B cell (primary cell): Measurements from ENCODE around the gene TPO. TPM values are rescaled to one million over a fixed set of nuclear protein-coding genes. Genes with fewer than 3 reads are reported as not detected.

Experiments used
- ATAC-seq: fragments of 200-7000 bp; cut with Tn5 transposase; one replicate; pipeline ENCODE4 v1.10.0; 2021; ENCODE audit warnings: low read depth, mild to moderate bottlenecking, moderate number of reproducible peaks, moderate library complexity
- CTCF ChIA-PET: fragments of 350-600 bp; sonication (Branson Sonifier 250); formaldehyde crosslinking; loops from one replicate; lab custom pipeline; 2021; ENCODE audit warnings: antibody characterized with exemption, inconsistent platforms; lab: Charles Lee
- POLR2A ChIA-PET: fragments of 350-600 bp; sonication (Branson Sonifier 250); formaldehyde crosslinking; loops from one replicate; lab custom pipeline; 2021; ENCODE audit warnings: antibody characterized with exemption; lab: Charles Lee
- DNase-seq: peaks from one replicate; pipeline ENCODE4 v3.0.0; 2013
- H2AFZ ChIP-seq: 2 replicates; pipeline ENCODE4 v1.6.1; 2012; ENCODE audit warnings: mild to moderate bottlenecking, low read depth, low read length; ENCODE audit not compliant: insufficient read depth, poor library complexity, severe bottlenecking
- H3K27ac ChIP-seq, 2 donors: 1 replicate in 1 of 2; 2 replicates in 1 of 2; pipeline ENCODE4 v1.5.1; 2012 to 2013; ENCODE audit warnings: low read length in 2 of 2, mild to moderate bottlenecking in 2 of 2, moderate library complexity in 1 of 2
- H3K27me3 ChIP-seq, 4 experiments: fragments of 200-600 bp in 1 of 4; sonication (generic) in 1 of 4; replicated peaks in 1 of 4; 1 replicate in 2 of 4; 2 replicates in 2 of 4; pipeline versions ENCODE4 v1.6.1 to v1.7.0; 2013 to 2016; ENCODE audit warnings: low read length in 3 of 4, mild to moderate bottlenecking in 2 of 4, mixed read lengths in 1 of 4, moderate library complexity in 1 of 4; ENCODE audit not compliant: insufficient read depth in 4 of 4, control insufficient read depth in 3 of 4; ENCODE audit errors: control extremely low read depth in 1 of 4
- H3K36me3 ChIP-seq, 2 experiments: replicated peaks in 1 of 2; 1 replicate in 1 of 2; 2 replicates in 1 of 2; pipeline versions ENCODE4 v1.6.1 to v1.7.1; 2013; ENCODE audit warnings: low read length in 1 of 2; ENCODE audit not compliant: insufficient read depth in 2 of 2, control insufficient read depth in 1 of 2; ENCODE audit errors: control extremely low read depth in 1 of 2, extremely low read depth in 1 of 2
- H3K4me1 ChIP-seq, 2 donors: fragments of 200-600 bp in 1 of 2; sonication (generic) in 1 of 2; 1 replicate in 1 of 2; 2 replicates in 1 of 2; pipeline versions ENCODE4 v1.5.1 to v1.6.1; 2013 to 2017; ENCODE audit warnings: low read length in 2 of 2; ENCODE audit not compliant: control insufficient read depth in 2 of 2, insufficient read depth in 2 of 2
- H3K4me2 ChIP-seq: replicated peaks from 2 replicates; pipeline ENCODE3; 2012; ENCODE audit warnings: mild to moderate bottlenecking, low read depth, low read length; ENCODE audit not compliant: poor library complexity, severe bottlenecking
- H3K4me3 ChIP-seq, 5 experiments: fragments of 200-600 bp in 1 of 5; sonication (generic) in 1 of 5; 1 replicate in 3 of 5; 2 replicates in 2 of 5; pipeline versions ENCODE4 v1.5.1 to v1.7.0; 2011 to 2016; ENCODE audit warnings: low read length in 4 of 5, mild to moderate bottlenecking in 4 of 5, low read depth in 2 of 5, control low read depth in 1 of 5, moderate library complexity in 1 of 5; ENCODE audit not compliant: insufficient read depth in 1 of 5; ENCODE audit errors: control extremely low read depth in 1 of 5, extremely low read depth in 1 of 5
- H3K79me2 ChIP-seq: fragments of 200-600 bp; sonication (generic); one replicate; pipeline ENCODE4 v1.6.0; 2016; ENCODE audit warnings: low read length; ENCODE audit not compliant: control insufficient read depth, insufficient read depth
- H3K9ac ChIP-seq: fragments of 200-600 bp; sonication (generic); 2 replicates; pipeline ENCODE4 v1.6.1; 2017; ENCODE audit warnings: mild to moderate bottlenecking, low read length, moderate library complexity
- H3K9me3 ChIP-seq, 3 donors: one replicate each; pipeline versions ENCODE4 v1.6.1 to v1.7.1; 2013; ENCODE audit warnings: low read length in 2 of 3; ENCODE audit not compliant: control insufficient read depth in 2 of 3, insufficient read depth in 1 of 3; ENCODE audit errors: control extremely low read depth in 1 of 3
- H4K20me1 ChIP-seq: 2 replicates; pipeline ENCODE4 v1.6.0; 2012; ENCODE audit warnings: mild to moderate bottlenecking, low read length; ENCODE audit not compliant: insufficient read depth, control insufficient read depth, poor library complexity, severe bottlenecking
- H3K27ac Mint-ChIP-seq: one replicate; pipeline ENCODE4 v1.8.0; 2021; ENCODE audit warnings: mixed read lengths
- H3K27me3 Mint-ChIP-seq: one replicate; pipeline ENCODE4 v1.8.0; 2021; ENCODE audit warnings: mixed read lengths
- H3K4me1 Mint-ChIP-seq: one replicate; pipeline ENCODE4 v1.8.0; 2021; ENCODE audit warnings: mixed read lengths
- H3K4me3 Mint-ChIP-seq: one replicate; pipeline ENCODE4 v1.8.0; 2021; ENCODE audit warnings: mixed read lengths
- H3K9me3 Mint-ChIP-seq: one replicate; pipeline ENCODE4 v1.8.0; 2022; ENCODE audit warnings: mixed read lengths; ENCODE audit not compliant: insufficient read depth
- CTCF ChIP-seq: fragments of 200-600 bp; IDR thresholded peaks from one replicate; pipeline ENCODE4 v1.8.0; 2022; ENCODE audit warnings: antibody characterized with exemption, mild to moderate bottlenecking
- EZH2 ChIP-seq: IDR thresholded peaks from 2 replicates; pipeline ENCODE4 v1.6.1; 2012; ENCODE audit warnings: borderline replicate concordance, low read depth, mild to moderate bottlenecking, moderate library complexity, low read length; ENCODE audit not compliant: insufficient read depth, poor library complexity, severe bottlenecking
- WGBS: methylation state at CpG from one replicate; pipeline ENCODE4 v1.1.5; 2013; ENCODE audit warnings: missing lambda C conversion rate; ENCODE audit not compliant: insufficient coverage; 5-methylcytosine and 5-hydroxymethylcytosine counted together
- intact Hi-C: fragments of 100-400 bp; cut with micrococcal nuclease; formaldehyde crosslinking; loops from one replicate; pipeline ENCODE4 v1.10.0; 2022
- polyA plus RNA-seq: library from polyadenylated mRNA; depleted of rRNA; stranded (reverse); fragments of >200 nt; gene quantifications from 2 replicates; pipeline ENCODE4 v1.2.3, GENCODE V29; 2012
- total RNA-seq, 2 donors: library from RNA; stranded (reverse); fragments of 120-200 nt in 1 of 2; gene quantifications; 1 replicate in 1 of 2; 2 replicates in 1 of 2; pipeline versions ENCODE4 v1.2.3 to v1.2.4, GENCODE V29; 2013 to 2022

Gene TPO
- total and polyA plus RNA-seq, 2 donors (not counting 1 experiment from before 2014, with no cell fraction given): not detected

DNA sequence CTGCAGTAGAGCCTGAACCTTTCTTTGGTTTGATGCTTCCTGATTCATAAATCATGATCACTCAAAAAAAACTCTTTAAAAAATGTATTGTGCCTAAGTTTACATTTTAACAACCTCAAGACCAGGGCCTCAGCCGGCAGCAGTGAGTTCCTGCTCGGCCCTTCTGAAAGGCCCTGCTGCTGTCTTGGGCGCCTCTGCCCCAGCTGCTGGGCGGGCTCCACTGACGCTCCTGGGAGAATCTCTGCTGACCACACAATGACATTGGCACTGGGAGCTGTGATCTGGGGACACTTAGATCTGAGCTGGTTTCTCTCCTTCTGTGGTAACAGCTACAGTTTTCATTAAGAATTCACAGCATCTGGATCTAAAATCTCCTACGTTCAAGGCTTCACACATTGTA is 25.7 kb downstream of the TPO start:
- Mint-ChIP-seq H3K27me3 (no peaks in the 10 kb centered on the region), H3K27ac (no peak overlapping the region), H3K9me3 (peaks cover 5% of the 10 kb centered on the region), H3K4me1 (no peaks in the 10 kb centered on the region), H3K4me3 (no peak overlapping the region)
- Histone ChIP-seq H3K4me1 (peaks cover 0 to 8% of the 10 kb centered on the region in 2 donors), H3K4me3 (no peak overlapping the region), H4K20me1 (no peaks in the 10 kb centered on the region), H3K4me2 (peak overlapping the region; percentile 30), H3K27me3 (no peaks in the 10 kb centered on the region), H3K9ac (no peak overlapping the region), H3K27ac (no peak overlapping the region), H2AFZ (peak overlapping the region; percentile 46), H3K9me3 (peaks cover 0 to 18% (median 0%) of the 10 kb centered on the region in 3 donors), H3K79me2 (no peaks in the 10 kb centered on the region), H3K36me3 (no peaks in the 10 kb centered on the region)
- ATAC-seq: no peak
- intact Hi-C loops: no loop called here
- ChIA-PET CTCF (no interaction called here), POLR2A (no interaction called here)
- WGBS: 65% methylated on average over 6 of the region's 6 CpGs
- TF ChIP-seq CTCF (no peak), EZH2 (no peak)
- DNase-seq: no peak

DNA sequence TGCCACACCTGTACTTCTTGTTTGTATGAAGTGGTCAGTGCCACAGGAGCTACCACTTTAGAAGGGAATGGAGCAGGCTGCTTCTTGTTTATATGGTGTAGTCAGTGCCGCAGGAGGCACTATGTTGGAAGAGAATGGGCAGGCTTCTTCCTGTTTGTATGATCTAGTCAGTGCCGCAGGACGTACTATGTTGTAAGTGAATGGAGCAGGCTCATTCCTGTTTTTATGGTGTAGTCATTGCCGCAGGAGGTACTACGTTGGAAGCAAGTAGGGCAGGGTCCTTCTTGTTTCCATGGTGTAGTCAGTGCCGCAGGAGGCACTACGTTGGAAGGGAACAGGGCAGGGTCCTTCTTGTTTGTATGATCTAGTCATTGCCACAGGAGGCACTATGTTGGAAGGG is 27.3 kb downstream of the TPO start:
- 93% methylated on average over 7 of the region's 7 CpGs for WGBS
- Mint-ChIP-seq H3K27ac (no peak overlapping the region), H3K4me3 (no peak overlapping the region), H3K4me1 (no peaks in the 10 kb centered on the region), H3K27me3 (no peaks in the 10 kb centered on the region), H3K9me3 (peaks cover 5% of the 10 kb centered on the region)
- H4K20me1 ChIP-seq: no peaks in the 10 kb centered on the region
- no peak overlapping the region for H3K9ac ChIP-seq
- POLR2A ChIA-PET: no interaction called here
- intact Hi-C loops: no loop called here
- ATAC-seq (no peak), DNase-seq (no peak)
- no peaks in the 10 kb centered on the region for H3K79me2 ChIP-seq
- H3K9me3 ChIP-seq: peaks cover 0 to 18% (median 0%) of the 10 kb centered on the region in 3 donors
- H3K4me1 ChIP-seq: peaks cover 0 to 8% of the 10 kb centered on the region in 2 donors
- H3K27me3 ChIP-seq: no peaks in the 10 kb centered on the region
- no peak overlapping the region for H3K4me2 ChIP-seq
- no peak overlapping the region for H3K4me3 ChIP-seq
- no peak overlapping the region for H2AFZ ChIP-seq
- no peak overlapping the region for H3K27ac ChIP-seq
- CTCF ChIA-PET: no interaction called here
- H3K36me3 ChIP-seq: no peaks in the 10 kb centered on the region
- TF ChIP-seq EZH2 (no peak), CTCF (no peak)
